CD4-positive, alpha-beta T cell treated with Interleukin-1 beta for 1 hour (primary cell): ENCODE results near the gene RFNG.

Experiments used
- DNase-seq, 2 donors: peaks; one replicate each; pipeline ENCODE4 v3.0.0-alpha.2; 2020 to 2022

Gene RFNG, protein sequence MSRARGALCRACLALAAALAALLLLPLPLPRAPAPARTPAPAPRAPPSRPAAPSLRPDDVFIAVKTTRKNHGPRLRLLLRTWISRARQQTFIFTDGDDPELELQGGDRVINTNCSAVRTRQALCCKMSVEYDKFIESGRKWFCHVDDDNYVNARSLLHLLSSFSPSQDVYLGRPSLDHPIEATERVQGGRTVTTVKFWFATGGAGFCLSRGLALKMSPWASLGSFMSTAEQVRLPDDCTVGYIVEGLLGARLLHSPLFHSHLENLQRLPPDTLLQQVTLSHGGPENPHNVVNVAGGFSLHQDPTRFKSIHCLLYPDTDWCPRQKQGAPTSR

DNA sequence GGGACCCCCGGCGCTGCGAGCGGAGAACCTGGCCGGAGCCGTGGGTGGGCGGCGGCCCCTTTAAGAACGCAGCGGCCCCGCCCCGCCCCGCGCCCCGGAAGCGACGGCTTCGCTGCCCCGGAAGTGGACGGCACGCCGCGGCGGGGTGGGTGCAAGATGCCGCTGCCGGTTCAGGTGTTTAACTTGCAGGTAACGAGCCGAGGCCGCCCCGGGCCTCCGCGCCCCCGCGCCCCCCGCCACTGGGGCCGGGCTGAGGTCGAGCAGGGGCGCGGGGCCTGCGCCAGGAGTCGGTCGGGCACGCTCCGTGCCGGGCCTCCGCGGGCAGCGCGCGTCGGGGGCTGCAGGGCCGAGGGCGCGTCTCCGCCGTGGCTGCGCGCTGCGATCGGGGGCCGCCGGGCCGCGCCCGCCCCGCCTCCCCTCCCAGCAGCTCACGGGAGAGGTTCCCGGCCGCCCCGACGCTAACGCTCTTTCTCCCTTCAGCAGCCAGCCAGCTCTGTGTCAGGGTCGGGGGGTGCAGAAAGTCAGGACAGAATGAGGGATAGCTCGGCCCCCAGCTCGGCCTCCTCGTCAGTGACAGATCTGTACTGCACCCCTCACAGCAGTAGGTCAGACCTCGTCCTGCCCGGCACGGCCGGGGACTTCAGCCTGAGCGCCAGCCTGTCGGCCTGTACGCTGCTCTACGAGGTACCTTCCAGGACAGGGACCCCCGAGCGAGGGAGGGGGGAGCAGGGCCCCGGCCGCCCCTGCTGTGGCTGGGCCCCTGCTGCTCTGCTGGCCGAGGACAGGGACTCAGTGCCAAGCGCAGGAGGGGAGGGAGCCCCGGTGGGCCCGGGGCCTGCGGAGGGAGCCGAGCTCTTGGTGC is at the start of gene RFNG, which contains the start of gene GPS1:
Gene RFNG, minus strand, starts transcription at position 36 of the 862 bp plus-strand sequence. CDS start 45 bp downstream, outside the sequence.
Gene GPS1, plus strand, starts transcription at position 123 of the 862 bp plus-strand sequence. Its CDS starts 34 bp downstream, at position 157.
- DNase-seq, result peak; percentile 75 to 79

DNA sequence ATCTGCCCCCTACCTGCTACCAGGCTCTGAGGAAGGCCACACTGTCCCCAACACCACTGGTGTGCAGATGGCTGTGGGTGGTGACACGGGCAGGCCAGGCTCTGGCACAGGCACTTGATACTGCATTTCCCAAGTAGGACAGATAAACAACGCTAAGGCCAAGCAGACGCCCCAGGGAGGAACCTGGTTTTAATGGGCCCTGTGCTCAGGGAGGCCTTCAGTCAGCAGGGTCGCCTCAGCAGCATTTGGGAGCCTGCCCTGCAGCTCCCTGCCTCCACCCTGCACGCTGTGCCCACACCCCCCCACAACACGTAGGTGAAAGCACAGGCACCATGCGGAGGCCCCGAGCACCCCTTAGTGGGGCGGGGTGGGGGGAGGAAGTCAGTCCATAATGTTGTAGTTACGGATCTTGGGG is 49.7 kb upstream of the RFNG start:
- no peak for DNase-seq

DNA sequence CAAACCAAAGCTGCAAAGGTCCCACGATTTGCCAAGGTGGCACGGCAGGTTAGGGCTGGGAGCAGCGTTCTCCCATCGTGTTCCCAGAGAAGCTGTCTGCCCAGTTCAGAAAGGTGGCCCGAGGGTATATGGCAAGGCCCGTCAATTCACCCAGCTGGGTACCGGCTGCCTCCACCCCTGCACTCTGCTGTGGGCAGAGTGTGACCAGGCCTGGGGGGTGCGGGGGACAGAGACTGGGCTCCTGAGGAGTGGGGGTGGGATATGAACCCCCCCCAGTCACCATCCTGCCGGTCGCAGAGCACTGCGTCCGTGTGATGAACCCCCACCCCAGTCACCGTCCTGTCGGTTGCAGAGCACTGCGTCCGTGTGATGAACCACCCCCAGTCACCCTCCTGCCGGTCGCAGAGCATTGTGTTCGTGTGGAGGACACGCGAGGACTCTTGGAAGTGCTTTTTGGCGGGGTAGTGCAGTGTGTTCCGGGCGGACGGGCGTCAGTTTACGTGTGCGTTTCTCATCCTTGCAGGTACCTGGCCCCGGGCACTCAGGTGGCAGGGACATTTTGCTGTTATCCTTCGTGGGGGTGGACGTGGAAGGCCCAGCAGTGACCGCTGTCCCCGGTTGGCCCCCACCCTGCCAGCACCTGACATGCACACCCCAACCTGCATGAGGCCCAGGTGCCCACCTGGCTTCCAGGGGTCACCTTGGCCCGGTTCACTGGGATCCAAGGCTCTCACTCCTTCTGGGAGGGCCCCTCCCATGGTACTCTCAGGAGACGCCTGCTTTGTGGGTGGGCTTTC is 49.1 kb upstream of the RFNG start:
- DNase-seq, result no peak

DNA sequence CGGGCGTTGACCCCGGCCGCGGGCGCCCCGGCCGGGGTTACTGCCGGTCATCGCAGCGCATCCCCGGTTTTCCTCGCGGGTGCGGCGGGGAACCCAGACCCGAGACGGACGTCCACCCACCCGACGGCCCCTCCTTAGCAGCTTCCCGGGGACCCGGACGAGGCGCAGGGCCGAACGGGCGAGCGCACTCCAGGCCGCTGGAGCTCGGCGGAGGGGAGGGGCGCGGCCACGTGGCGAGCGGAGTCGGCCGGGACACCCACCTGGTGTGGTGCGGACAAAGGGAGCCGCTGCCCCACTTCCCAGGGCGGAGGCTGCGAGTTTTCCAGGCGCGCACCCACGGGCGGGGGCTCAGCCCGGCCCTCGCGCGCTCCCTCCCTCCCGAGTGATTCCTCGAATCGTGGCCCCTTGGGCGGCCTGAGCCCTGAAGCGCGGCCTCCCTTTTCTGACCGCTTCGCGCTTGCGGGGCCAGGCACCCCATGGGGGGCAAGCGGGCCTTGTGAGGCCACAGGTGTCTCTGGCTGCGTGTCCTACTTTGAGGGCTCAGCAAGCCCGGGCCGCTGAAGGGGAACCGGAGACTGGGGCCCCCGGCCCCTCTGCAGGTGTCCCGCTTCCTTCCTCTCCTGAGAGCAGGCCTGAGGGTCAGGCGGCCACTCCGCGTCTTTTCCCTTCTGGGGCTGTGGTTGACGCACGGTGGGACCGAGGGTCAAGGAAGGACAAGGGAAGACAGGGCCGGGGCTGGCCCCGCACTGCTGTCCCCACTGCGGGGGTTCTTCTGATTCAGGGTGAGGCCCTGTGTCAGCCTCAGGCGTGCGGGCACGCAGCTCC is 47.5 kb upstream of the RFNG start:
- no peak for DNase-seq

DNA sequence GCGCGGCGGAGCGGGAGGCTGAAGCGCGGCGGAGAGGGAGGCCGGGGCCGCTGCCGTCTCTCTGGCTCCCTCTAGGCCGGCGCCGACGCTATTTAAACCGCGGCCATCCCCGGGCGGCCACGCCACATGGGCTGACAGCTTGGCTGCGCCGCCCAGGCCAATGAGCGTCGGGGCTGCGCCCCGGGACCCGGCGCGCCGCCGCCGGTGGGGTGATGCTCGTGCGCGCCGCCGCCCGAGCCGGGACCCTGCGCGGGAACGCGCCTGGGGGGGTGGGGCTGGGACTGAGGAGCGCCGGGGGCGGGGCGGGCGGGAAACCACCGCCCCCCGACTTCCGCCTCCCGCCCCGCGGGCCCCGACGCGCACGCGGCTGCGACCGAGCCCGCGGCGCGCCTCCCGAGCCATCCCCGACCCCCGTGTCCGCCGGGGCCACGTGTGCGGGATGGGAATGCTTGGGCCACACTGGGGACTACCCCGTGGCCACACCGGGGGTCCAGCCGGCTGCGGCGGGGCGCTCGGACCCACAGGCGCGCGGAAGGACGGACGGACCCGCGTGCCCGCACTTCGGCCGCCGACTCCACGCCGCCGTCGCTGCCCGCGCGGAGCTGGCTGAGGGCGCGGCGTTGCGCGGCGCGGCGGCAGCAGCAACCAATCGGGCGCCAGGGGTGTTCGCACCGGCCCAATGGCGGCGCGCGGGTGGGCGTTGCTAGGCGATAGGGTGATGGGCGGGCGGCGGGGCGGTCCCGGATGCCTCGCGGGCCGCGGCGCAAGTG is 46.7 kb upstream of the RFNG start, which contains the start of gene FASN:
Gene FASN, minus strand, starts transcription at position 68 of the 770 bp plus-strand sequence. CDS start 1,791 bp downstream, outside the sequence.
- peak; percentile 95 to 96 for DNase-seq

- no peak for DNase-seq
These were observed 46.2 kb upstream of the RFNG start for GRCh38 chr17:82097919-82098168.

- peak in 1 of 2 donors; percentile 14 for DNase-seq
These were observed 45.7 kb upstream of the RFNG start for GRCh38 chr17:82097184-82097918.

DNA sequence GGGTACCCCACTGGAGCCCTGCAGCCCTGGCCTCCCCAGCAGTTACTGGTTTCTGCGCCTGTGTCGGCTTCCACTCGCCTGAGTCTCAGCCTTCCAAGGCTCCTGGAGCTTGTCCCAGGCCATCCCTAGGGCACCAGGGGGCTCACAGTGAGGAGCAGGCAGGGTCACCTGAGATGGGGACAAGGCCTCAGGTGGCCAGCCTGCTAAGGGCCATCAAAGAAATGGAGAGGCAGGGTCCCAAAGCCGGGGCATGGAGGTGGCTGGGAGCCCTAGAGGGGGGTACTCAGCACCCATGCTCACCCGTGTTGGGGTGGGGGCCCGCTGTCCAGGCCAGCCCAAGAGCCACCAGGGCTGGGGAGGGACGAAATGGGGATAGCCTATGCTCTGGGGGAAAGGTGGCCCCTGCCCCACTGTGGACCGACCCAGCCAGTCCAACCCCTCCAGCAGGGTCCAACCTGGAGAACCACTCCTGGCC is 45.1 kb upstream of the RFNG start:
- no peak for DNase-seq

DNA sequence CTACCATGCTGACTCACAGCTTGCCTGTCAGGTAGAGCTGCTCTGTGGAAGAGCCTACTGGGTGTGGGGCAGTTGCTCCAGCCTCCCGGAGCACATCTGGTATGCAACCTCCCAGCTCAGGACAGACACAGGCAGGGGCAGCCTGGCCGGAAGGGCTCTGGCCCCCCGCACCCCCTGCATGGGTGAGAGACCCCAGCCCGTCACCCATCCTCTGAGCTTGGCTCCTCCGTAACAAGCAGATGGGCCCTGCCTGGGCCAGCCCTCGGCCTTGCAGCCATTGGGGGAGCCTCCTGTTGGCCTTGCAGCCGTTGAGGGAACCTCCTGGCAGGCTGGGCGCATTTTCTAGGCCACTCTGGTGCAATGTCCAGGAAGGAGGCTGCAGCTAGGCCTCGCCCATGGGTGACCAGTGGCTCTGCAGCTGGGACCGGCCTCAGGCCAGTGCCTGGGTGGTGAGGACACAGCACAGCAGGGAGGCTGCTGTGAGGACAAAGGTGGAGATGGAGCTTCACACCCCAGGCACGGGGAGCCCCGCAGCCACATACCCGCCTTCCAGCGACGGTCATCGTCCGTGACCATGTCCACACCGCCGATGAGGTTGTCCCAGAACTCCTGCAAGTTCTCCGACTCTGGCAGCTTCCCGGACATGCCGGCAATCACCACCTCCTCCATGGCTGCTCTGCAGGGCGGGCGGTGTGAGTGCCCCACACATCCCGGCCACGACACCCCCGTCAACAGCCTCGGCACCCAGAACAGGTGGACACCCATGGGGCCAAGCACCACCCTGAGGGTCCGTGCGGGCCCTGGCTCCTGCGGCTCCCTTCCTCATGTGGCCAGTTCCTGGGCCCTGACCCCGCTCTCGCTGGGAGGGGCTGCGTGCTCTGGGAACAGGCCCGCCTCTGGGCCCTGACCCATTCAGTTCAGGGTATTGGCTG is 44.4 kb upstream of the RFNG start:
- no peak for DNase-seq

DNA sequence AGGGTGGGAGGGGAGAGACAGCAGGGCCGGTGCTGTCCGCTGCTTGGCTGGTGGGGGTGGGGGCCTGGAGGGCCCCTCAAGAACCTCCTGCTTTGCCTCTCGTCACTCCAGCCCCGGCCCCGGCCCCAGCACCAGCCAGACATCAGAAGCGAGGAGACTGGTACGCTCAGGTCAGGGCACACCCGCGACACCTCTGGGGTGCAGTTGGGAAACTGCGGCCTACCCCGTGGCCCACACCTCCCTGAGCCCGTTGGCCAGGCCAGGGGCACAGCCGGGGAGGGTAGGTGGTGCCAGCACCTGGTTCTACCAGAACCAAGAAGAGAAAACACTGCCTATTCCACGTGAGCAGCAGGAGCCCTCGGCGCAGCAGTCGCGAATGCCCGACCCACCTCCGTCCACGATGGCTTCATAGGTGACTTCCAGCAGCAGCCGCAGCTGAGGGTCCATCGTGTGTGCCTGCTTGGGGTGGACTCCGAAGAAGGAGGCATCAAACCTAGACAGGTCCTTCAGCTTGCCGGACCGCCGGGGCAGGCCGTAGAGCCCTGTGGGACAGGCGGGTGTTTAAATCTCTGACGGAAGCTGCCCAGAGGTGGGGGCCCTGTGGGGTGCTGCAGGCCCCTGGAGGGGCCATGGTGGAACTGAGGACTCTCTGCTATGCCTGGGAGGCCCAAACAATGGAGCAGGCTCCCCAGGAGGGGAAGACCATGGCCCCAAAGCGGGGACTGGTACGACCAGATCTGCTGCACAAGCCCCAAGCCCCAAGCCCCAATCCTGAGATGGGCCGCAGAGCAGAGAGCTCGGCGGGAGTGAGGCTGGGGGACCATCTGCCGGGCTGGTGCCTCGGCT is 43.5 kb upstream of the RFNG start:
- no peak for DNase-seq

DNA sequence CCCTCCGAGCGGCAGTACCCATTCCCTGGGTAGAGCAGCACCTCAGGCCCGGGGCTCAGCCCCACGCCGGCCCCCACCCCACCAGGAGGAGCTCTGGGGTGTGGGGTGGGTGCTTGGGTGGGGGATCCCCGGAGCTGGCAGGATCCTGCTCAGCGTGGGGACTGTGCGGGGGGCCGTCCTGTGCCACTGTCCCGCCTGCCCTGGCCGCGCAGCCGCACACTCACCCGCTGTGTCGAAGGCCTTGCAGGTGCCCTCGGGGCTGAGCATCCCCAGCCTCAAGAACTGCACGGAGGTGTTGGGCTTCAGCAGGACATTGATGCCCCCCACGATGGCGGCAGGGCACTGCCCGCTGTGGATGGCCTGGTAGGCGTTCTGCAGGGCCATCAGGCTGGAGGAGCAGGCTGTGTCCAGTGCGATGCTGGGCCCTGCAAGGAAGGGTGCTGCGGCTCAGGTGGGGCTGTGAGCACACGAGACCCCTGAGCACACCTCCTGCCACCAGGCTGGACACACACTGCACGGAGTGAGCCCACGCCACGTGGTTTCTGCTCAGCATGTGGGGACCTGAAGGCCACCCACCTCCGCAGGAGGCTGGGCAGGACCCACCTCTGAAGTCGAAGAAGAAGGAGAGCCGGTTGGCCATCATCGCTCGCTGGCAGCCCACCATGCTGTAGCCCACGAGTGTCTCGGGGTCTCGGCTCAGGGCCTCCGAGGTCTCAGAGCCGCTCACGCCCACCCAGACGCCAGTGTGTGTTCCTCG is 41.6 kb upstream of the RFNG start:
- no peak for DNase-seq

GRCh38 chr17:82092628-82092994 is 41.0 kb upstream of the RFNG start:
- no peak for DNase-seq

DNA sequence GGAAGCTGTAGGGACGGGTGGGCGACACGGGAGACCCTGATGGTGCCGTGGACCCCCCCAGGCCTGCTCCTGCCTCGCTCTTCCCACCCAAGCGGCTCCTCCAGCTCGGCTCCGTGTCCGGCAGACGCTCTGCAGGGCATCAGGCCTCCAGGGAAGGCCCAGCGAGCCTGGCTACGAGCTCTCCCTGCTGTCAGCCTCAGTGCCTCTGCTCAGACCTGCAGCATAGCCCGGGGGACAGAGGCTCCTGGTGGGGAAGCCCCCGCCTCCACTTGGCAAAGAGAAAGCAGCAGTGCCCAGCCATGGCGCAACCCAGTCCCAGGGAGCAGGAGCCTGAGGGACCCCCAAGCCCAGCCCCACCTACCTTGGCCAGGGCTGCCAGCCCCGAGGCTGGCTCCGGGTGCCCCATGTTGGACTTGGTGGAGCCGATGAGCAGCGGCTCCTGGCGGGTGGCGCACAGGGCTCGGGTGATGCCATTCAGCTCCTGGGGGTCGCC is 40.5 kb upstream of the RFNG start:
- no peak for DNase-seq

DNA sequence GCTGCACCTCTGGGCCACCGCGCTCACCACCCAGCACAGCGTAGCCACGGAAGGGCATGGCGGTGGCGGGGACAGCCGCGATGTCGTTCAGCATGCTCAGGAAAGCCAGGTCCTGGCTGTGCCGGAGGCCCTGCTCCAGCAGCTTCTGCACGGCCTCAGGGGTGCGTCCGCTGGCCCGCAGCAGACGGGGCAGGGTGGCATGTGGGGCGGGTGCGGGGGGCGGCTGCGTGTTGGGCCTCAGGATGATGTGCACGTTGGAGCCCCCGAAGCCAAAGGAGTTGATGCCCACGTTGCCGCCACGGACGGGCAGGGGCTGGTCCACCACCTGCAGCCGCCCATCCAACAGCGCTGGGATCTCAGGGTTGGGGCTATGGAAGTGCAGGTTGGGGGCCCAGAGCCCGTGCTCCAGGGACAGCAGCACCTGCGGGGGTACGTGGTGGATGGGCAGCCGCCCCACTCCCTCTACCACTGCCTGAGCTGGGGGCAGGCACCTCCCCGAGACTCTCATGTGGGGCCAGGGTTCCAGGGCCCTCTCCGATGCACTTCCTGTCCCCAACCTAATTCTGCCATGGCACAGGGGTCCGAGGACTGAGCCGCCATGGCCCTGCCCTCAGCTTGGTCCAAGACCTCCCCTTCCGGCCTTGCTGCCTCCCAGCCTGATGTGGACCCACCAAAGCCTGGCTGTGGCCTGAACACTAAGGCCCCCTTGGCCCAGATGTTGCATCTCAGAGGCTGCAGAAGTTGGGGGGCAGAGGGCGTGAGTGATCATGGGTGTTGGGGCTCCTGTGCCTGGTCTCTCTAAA is 39.9 kb upstream of the RFNG start:
- no peak for DNase-seq

GRCh38 chr17:82090549-82091263 is 39.1 kb upstream of the RFNG start:
- no peak for DNase-seq
